ENCODE measurements around the gene EPG5.

GRCh38 chr18:45843019-45843418 is 124.1 kb downstream of the EPG5 start:
- no peak for TF ChIP-seq RAD21 (IDR thresholded peaks at IDR 0.05; ENCODE audit: low read length)
- TF ChIP-seq CTCF (IDR thresholded peaks at IDR 0.05): no peak
- TF ChIP-seq MAX (IDR thresholded peaks at IDR 0.05; ENCODE audit: low read depth): no peak
- no peak for TF ChIP-seq REST (IDR thresholded peaks at IDR 0.05; ENCODE audit: low read depth, low read length)
- no peak for TF ChIP-seq FOSL2 (IDR thresholded peaks at IDR 0.05; ENCODE audit: borderline replicate concordance, low read depth)
- TF ChIP-seq GABPA (IDR thresholded peaks at IDR 0.05; ENCODE audit: low read depth): no peak

All from SK-N-SH (cell line).